ENCODE results near the gene INSL3. TPM values are rescaled to one million over a fixed set of nuclear protein-coding genes. Genes with fewer than 3 reads are reported as not detected.

The INSL3 gene
- not detected in 2 replicates for polyA plus RNA-seq
- polyA minus RNA-seq, result not detected in 2 replicates

- Histone ChIP-seq H3K9ac (ENCODE audit: low read length) (no peak within 1 kb of the TSS), H3K9me3 (ENCODE audit: low read length) (no peaks in the 10 kb centered on the region), H4K20me1 (ENCODE audit: insufficient read depth) (no peaks in the 10 kb centered on the region), H3K79me2 (replicated peaks; ENCODE audit: insufficient read depth, low read length) (no peaks in the 10 kb centered on the region), H3F3A (ENCODE audit: insufficient read depth, low read length, poor library complexity, severe bottlenecking) (no peaks in the 10 kb centered on the region), H3K4me2 (ENCODE audit: low read length) (no peak within 1 kb of the TSS), H3K4me3 (ENCODE audit: low read length) (no peak within 1 kb of the TSS), H3K27me3 (ENCODE audit: insufficient read depth, low read depth, low read length) (no peaks in the 10 kb centered on the region), H3K9me2 (ENCODE audit: insufficient read depth, low read length) (no peaks in the 10 kb centered on the region), H3K27ac (ENCODE audit: low read length) (no peak within 1 kb of the TSS), H2AFZ (ENCODE audit: low read depth, low read length) (no peak within 1 kb of the TSS), H3K36me3 (ENCODE audit: insufficient read depth, low read length) (no peaks in the 10 kb centered on the region)
- TF ChIP-seq POLR2AphosphoS5 (IDR thresholded peaks at IDR 0.05) (no peak), REST (IDR thresholded peaks at IDR 0.05; ENCODE audit: borderline replicate concordance) (no peak), EZH2 (IDR thresholded peaks at IDR 0.05; ENCODE audit: borderline replicate concordance, insufficient read depth, low read length, poor library complexity, severe bottlenecking) (no peak), TAF1 (IDR thresholded peaks at IDR 0.05; ENCODE audit: low read depth) (no peak), EP300 (conservative IDR thresholded peaks at IDR 0.05; ENCODE audit: poor library complexity, severe bottlenecking) (no peak), MXI1 (conservative IDR thresholded peaks at IDR 0.05; ENCODE audit: poor library complexity, severe bottlenecking) (no peak), SMC3 (conservative IDR thresholded peaks at IDR 0.05; ENCODE audit: poor library complexity) (no peak), RAD21 (conservative IDR thresholded peaks at IDR 0.05) (no peak), CTCF (IDR thresholded peaks at IDR 0.05; ENCODE audit: poor library complexity, severe bottlenecking) (no peak)
These were observed at the start of gene INSL3 for GRCh38 chr19:17821190-17821589. Gene INSL3 (minus strand): TSS chr19:17821519. CDS start chr19:17821506, 13 bp downstream.

- Histone ChIP-seq H4K20me1 (ENCODE audit: insufficient read depth) (no peaks in the 10 kb centered on the region), H3K9ac (ENCODE audit: low read length) (no peak overlapping the region), H3K27ac (ENCODE audit: low read length) (no peak overlapping the region), H3K27me3 (ENCODE audit: insufficient read depth, low read depth, low read length) (peaks cover 5% of the 10 kb centered on the region), H3K9me2 (ENCODE audit: insufficient read depth, low read length) (no peaks in the 10 kb centered on the region), H3K4me2 (ENCODE audit: low read length) (no peak overlapping the region), H3K9me3 (ENCODE audit: low read length) (no peaks in the 10 kb centered on the region), H3K4me3 (ENCODE audit: low read length) (no peak overlapping the region), H3K79me2 (replicated peaks; ENCODE audit: insufficient read depth, low read length) (no peaks in the 10 kb centered on the region), H3K36me3 (ENCODE audit: insufficient read depth, low read length) (no peaks in the 10 kb centered on the region), H3F3A (ENCODE audit: insufficient read depth, low read length, poor library complexity, severe bottlenecking) (no peaks in the 10 kb centered on the region), H2AFZ (ENCODE audit: low read depth, low read length) (no peak overlapping the region)
- TF ChIP-seq REST (IDR thresholded peaks at IDR 0.05; ENCODE audit: borderline replicate concordance) (no peak), EP300 (conservative IDR thresholded peaks at IDR 0.05; ENCODE audit: poor library complexity, severe bottlenecking) (no peak), TAF1 (IDR thresholded peaks at IDR 0.05; ENCODE audit: low read depth) (no peak)
These were observed 47.8 kb upstream of the INSL3 start for GRCh38 chr19:17869114-17869608.
